ENCODE measurements around the gene PSMA1. TPM values are rescaled to one million over a fixed set of nuclear protein-coding genes. Genes with fewer than 3 reads are reported as not detected.

PSMA1 gene
- total and polyA plus RNA-seq, 12 donors, result 92.4 to 304 (median 139) TPM

- intact Hi-C loops (cut with DNase I), result no loop called here
These were observed 31.9 kb upstream of the PSMA1 start for GRCh38 chr11:14552089-14552488.

GRCh38 chr11:14551380-14551779, 31.2 kb upstream of the PSMA1 start:
- intact Hi-C loops (cut with DNase I), result no loop called here
- TF ChIP-seq POLR2A (IDR thresholded peaks at IDR 0.05), result no peak
- TF ChIP-seq CTCF (IDR thresholded peaks at IDR 0.05), result no peak
- no peak for DNase-seq
- H3K27me3 ChIP-seq, result no peaks in the 10 kb centered on the region
- H3K27ac ChIP-seq, result no peak overlapping the region
- no peaks in the 10 kb centered on the region for H3K9me3 ChIP-seq (replicated peaks in 1 of 3)
- 34 to 44% (median 39%) methylated on average over 2 of the region's 2 CpGs for WGBS, 4 donors
- no peak overlapping the region for H3K4me3 ChIP-seq
- no peaks in the 10 kb centered on the region for H3K4me1 ChIP-seq (replicated peaks in 1 of 2)
- H3K36me3 ChIP-seq (replicated peaks in 1 of 2), result no peaks in the 10 kb centered on the region

More at GRCh38 chr11:14552089-14552488, 31.9 kb upstream of the PSMA1 start:
- TF ChIP-seq POLR2A (IDR thresholded peaks at IDR 0.05), result no peak
- TF ChIP-seq CTCF (IDR thresholded peaks at IDR 0.05), result no peak
- H3K4me1 ChIP-seq (replicated peaks in 1 of 2), result no peaks in the 10 kb centered on the region
- no peak for DNase-seq
- H3K27ac ChIP-seq, result no peak overlapping the region
- WGBS, 4 donors, result 74 to 92% (median 87%) methylated on average over 4 of the region's 4 CpGs
- no peaks in the 10 kb centered on the region for H3K27me3 ChIP-seq
- H3K9me3 ChIP-seq (replicated peaks in 1 of 3), result no peaks in the 10 kb centered on the region
- H3K36me3 ChIP-seq (replicated peaks in 1 of 2), result no peaks in the 10 kb centered on the region
- H3K4me3 ChIP-seq, result no peak overlapping the region

- intact Hi-C loops (cut with DNase I), result no loop called here
- TF ChIP-seq CTCF (IDR thresholded peaks at IDR 0.05) (no peak), POLR2A (IDR thresholded peaks at IDR 0.05) (no peak)
- Histone ChIP-seq H3K4me3 (no peak overlapping the region), H3K36me3 (replicated peaks in 1 of 2) (no peaks in the 10 kb centered on the region), H3K27ac (no peak overlapping the region), H3K4me1 (replicated peaks in 1 of 2) (no peaks in the 10 kb centered on the region), H3K27me3 (no peaks in the 10 kb centered on the region), H3K9me3 (replicated peaks in 1 of 3) (no peaks in the 10 kb centered on the region)
- WGBS, 4 donors, result 72 to 86% (median 81%) methylated on average over 4 of the region's 4 CpGs
- DNase-seq, result no peak
These were observed 29.7 kb upstream of the PSMA1 start for GRCh38 chr11:14549891-14550290.

- no peak for DNase-seq
- Histone ChIP-seq H3K4me3 (no peak overlapping the region), H3K4me1 (replicated peaks in 1 of 2) (no peaks in the 10 kb centered on the region), H3K27ac (no peak overlapping the region), H3K27me3 (no peaks in the 10 kb centered on the region), H3K9me3 (replicated peaks in 1 of 3) (no peaks in the 10 kb centered on the region), H3K36me3 (replicated peaks in 1 of 2) (no peaks in the 10 kb centered on the region)
- intact Hi-C loops (cut with DNase I), result no loop called here
- 53 to 60% (median 56%) methylated on average over 2 of the region's 2 CpGs for WGBS, 4 donors
- TF ChIP-seq POLR2A (IDR thresholded peaks at IDR 0.05) (no peak), CTCF (IDR thresholded peaks at IDR 0.05) (no peak)
These were observed 27.3 kb upstream of the PSMA1 start for GRCh38 chr11:14547440-14547839.

Measured in adrenal gland (tissue), 12 donors.